ENCODE measurements around the gene KRTAP10-9. TPM values are rescaled to one million over a fixed set of nuclear protein-coding genes. Genes with fewer than 3 reads are reported as not detected.
"Not testable (repeated sequence)": the region's sequence is repeated elsewhere in the genome, so short reads cannot be mapped to it uniquely, and the experiment has no call there.

KRTAP10-9 gene
- total RNA-seq, 1 donor from 2014 or later, result not detected

- no peak for ATAC-seq
Measured at GRCh38 chr21:44595524-44595923, 31.4 kb upstream of the KRTAP10-9 start.

DNA sequence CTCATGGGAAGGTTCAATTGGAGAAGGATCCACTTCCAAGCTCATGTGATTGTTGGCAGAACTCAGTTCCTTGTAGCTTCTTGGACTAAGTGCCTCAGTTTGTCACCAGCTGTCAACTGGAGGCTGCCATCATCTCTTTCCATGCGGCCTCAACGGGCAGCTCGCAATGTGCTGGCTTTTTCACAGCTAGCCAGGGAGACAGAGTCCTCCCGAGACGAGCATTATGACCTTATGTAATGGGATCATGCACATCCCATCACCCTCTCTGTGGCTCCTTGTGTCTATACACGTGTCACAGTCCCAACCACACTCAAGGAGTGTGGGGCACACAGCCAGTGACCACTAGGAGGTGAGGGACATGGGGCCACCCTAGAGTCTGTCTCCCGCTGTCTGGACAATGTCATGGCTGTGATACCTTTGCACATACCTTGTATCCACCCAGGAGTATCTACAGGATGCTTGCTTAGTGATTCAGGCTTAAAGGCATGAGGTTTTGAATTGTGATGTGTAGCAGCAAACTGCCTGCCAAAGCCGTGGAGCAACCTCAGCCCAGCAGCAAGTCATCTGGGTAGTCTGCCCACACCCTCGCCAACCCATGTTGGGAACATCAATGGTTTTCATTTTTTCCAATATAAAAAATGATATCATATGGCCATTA lies 30.7 kb upstream of the KRTAP10-9 start:
- no peak for ATAC-seq

DNA sequence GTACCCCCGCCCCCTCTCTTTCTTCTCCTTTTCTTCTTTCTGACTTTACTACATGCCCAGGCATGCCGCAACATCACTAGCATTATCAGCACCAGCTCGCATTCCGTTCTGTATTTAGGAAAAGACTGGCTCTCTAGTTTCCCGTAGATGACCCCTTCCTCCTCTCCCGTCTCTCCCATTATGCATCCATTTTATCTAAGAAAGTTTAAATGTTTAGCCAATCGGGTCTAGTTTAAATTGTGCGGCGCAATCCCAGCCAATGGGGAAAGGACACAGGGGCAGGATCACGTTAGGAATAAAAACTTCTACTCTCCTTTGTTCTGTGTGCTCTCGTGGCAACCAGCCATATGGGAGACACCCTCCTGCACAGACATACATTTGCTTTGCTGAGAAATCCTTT lies 28.8 kb upstream of the KRTAP10-9 start:
- no peak for ATAC-seq

DNA sequence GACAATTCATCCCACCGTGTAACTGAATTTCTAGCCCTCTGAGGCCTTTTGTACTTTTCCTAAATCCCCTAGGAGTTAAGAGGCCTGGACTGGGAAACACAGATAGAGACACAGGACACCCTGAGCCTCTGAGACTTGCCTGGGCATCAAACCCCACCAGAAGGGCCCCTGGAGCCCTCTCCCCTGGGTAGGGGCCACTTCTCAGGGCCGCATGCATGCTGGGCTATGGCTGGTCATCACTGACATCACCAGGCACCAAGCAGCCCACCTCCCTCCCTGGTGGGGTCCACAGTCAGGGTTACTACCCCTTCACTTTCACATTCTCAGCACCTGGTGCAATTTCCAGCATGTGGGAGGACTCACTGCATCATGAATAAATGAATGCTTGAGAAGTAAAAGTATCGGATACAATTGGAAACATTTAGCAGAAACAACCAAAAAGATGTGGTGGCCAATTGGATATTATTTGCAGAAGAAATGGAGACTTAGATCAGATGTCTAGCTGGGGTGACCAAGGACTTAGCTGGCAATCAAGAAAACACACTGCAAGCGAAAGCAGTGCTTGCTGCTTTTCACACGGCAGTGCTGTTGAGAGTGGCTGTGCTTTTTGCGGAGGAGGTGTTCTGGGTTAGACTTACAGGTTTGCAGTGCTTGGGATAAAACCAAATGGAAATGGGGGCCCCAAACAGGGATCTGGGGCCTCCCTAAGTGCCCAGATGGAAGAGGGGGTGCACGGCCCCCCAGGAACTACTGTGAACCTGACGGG lies 27.4 kb upstream of the KRTAP10-9 start:
- no peak for ATAC-seq

DNA sequence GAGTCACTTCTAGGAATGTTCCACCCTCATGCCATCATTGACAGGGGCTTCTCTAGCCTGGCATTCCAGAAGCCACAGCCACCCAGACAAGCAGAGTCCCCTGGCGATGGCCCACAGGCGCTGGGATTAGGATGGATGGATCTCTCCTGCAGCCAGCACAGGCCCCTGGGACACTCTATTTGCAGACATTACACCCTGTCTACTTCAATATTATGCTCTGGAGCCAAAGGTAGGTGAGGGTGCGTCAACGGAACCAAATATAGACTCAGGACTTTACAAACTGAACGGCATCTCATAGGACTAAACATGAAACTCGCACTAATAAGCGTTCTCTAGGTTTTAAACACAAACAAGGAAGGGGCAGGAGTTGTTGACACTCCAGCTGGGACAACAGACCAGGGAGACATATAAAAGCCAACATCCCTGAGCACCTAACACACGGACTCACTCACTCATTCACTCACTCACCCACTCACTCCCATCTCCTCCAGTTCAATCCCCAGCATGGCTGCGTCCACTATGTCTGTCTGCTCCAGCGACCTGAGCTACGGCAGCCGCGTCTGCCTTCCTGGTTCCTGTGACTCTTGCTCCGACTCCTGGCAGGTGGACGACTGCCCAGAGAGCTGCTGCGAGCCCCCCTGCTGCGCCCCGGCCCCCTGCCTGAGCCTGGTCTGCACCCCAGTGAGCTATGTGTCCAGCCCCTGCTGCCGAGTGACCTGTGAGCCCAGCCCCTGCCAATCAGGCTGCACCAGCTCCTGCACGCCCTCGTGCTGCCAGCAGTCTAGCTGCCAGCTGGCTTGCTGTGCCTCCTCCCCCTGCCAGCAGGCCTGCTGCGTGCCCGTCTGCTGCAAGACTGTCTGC lies 26.5 kb upstream of the KRTAP10-9 start, which contains the start of gene KRTAP10-7:
Gene KRTAP10-7 (plus strand): TSS at position 480 of the 861 bp plus-strand sequence. CDS start 25 bp downstream, at position 505.
- not testable (repeated sequence) for ATAC-seq

DNA sequence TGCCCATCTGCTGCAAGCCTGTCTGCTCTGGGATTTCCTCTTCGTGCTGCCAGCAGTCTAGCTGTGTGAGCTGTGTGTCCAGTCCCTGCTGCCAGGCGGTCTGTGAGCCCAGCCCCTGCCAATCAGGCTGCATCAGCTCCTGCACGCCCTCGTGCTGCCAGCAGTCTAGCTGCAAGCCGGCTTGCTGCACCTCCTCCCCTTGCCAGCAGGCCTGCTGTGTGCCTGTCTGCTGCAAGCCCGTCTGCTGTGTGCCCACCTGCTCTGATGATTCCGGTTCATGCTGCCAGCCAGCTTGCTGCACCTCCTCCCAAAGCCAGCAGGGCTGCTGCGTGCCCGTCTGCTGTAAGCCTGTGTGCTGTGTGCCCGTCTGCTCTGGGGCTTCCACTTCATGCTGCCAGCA lies 25.8 kb upstream of the KRTAP10-9 start:
- peak; percentile 56 for ATAC-seq

- no peak for ATAC-seq
Measured at GRCh38 chr21:44601596-44602462, 25.1 kb upstream of the KRTAP10-9 start.

DNA sequence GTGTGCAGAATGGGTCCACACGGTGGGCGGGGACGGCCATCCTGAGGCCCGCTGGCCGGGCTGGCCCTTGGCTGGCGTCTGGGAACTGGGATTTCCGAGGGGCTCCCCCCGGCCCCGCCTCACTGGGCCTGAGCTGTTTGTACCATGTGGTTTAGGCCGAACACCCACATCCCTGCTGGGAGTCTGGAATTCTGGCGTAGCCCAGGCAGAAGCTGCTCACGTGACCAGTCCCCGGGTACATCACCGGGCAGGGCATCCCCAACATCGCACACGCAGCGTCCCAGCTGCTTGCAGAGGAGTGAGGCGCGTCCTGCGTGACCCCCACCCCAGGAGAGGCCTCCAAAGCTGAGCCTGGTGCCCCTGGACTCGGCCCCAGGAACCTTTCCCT lies 24.4 kb upstream of the KRTAP10-9 start:
- peak; percentile 20 for ATAC-seq

GRCh38 chr21:44603109-44603875 lies 23.6 kb upstream of the KRTAP10-9 start:
- no peak for ATAC-seq

GRCh38 chr21:44603911-44604310 lies 23.0 kb upstream of the KRTAP10-9 start:
- ATAC-seq, result no peak

- ATAC-seq, result no peak
Measured at GRCh38 chr21:44606495-44606894, 20.4 kb upstream of the KRTAP10-9 start.

- ATAC-seq, result no peak
Measured at GRCh38 chr21:44609193-44609592, 17.7 kb upstream of the KRTAP10-9 start.

- not testable (repeated sequence) for ATAC-seq
Measured at GRCh38 chr21:44610157-44610843, 16.6 kb upstream of the KRTAP10-9 start.

- no peak for ATAC-seq
Measured at GRCh38 chr21:44611551-44611950, 15.3 kb upstream of the KRTAP10-9 start.

DNA sequence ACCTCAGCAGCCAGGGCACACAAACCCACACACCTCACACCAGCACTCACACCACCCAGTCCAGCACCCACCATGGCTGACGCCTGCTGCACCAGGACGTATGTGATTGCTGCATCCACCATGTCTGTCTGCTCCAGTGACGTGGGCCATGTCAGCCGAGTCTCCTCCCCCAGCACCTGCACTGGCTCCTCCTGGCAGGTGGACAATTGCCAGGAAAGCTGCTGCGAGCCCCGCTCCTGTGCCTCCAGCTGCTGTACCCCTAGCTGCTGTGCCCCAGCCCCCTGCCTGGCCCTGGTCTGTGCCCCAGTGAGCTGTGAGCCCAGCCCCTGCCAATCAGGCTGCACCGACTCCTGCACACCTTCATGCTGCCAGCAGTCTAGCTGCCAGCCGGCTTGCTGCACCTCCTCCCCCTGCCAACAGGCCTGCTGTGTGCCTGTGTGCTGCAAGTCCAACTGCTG lies 14.8 kb upstream of the KRTAP10-9 start, which contains the start of gene KRTAP10-8:
Gene KRTAP10-8 (plus strand): TSS at position 51 of the 458 bp plus-strand sequence. CDS start 22 bp downstream, at position 73.
- ATAC-seq, result no peak

DNA sequence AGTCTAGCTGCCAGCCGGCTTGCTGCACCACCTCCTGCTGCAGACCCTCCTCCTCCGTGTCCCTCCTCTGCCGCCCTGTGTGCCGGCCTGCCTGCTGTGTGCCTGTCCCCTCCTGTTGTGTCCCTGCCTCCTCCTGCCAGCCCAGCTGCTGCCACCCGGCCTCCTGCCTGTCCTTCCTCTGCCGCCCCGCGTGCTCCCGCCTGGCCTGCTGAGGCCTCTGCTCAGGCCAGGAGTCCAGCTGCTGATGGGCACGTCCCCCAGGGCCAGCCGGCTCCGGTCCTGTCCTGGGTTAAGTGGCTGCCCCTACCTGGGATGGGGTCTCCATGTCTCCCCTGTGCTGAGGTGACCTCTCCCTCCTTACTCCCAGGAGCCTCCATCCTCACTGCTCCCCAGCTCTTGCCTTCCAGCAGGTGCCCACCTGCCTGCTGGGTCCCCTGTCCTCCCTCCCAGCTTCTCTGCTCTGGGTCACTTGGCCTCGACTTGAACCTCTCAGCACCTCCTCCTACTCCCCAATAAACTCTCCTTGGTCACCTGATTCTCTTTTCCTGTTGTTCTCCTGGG lies 14.1 kb upstream of the KRTAP10-9 start:
- ATAC-seq, result no peak

- peak; percentile 14 for ATAC-seq
Measured at GRCh38 chr21:44613386-44614155, 13.3 kb upstream of the KRTAP10-9 start.

DNA sequence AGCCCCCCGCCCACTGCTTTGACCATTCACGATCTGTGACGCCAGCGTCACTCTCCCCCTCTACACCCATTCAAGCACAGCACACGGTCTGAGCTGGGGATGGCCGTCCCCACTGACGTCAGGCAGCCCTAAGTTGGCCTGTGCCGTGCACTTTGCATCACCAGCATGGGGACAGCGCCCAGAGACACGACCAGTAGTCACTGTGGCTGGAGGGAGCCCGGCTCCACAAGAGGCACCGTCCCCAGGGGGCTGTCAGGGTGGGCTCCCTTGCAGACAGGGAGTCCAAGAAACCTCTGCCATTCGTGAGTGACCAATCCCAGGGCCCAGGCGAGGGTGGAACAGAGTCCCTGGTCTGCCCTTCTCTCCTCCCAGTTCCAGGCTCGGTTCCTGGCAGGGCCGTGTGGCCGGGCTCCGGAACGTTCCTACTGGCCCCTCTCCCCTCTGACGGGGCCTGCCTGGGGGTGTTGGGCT lies 12.7 kb upstream of the KRTAP10-9 start:
- ATAC-seq, result no peak

- ATAC-seq, result no peak
Measured at GRCh38 chr21:44614961-44615391, 11.9 kb upstream of the KRTAP10-9 start.
